SIG-M5 treated with dmso at 0.1 percent for 504 hours (cell line): ENCODE data around the gene TBC1D14.

ENCODE experiments used
- DNase-seq: peaks from one replicate; lab custom pipeline; 2025; ENCODE audit not compliant: unreplicated experiment; lab: John Stamatoyannopoulos, UW

The TBC1D14 gene

GRCh38 chr4:6944301-6945051 lies 34.9 kb downstream of the TBC1D14 start:
- DNase-seq = no peak

- DNase-seq = no peak
Observed at GRCh38 chr4:6945052-6945409, 35.4 kb downstream of the TBC1D14 start.

GRCh38 chr4:6946497-6946896 lies 36.9 kb downstream of the TBC1D14 start:
- no peak for DNase-seq

- no peak for DNase-seq
Observed at GRCh38 chr4:6948134-6948460, 38.5 kb downstream of the TBC1D14 start.

- DNase-seq = no peak
Observed at GRCh38 chr4:6951880-6952381, 42.3 kb downstream of the TBC1D14 start.

- DNase-seq = no peak
Observed at GRCh38 chr4:6953751-6954380, 44.2 kb downstream of the TBC1D14 start.

- no peak for DNase-seq
Observed at GRCh38 chr4:6955261-6955911, 45.8 kb downstream of the TBC1D14 start.

- DNase-seq = no peak
Observed at GRCh38 chr4:6956087-6956433, 46.4 kb downstream of the TBC1D14 start.

- no peak for DNase-seq
Observed at GRCh38 chr4:6956434-6957147, 47.0 kb downstream of the TBC1D14 start.

- DNase-seq = no peak
Observed at GRCh38 chr4:6957148-6957520, 47.5 kb downstream of the TBC1D14 start.

GRCh38 chr4:6957994-6958393 lies 48.4 kb downstream of the TBC1D14 start:
- DNase-seq = no peak

GRCh38 chr4:6959261-6959660 lies 49.6 kb downstream of the TBC1D14 start:
- DNase-seq = no peak

- DNase-seq = no peak
Observed at GRCh38 chr4:6960154-6960553, 50.5 kb downstream of the TBC1D14 start.

GRCh38 chr4:6960628-6961412 lies 51.2 kb downstream of the TBC1D14 start:
- DNase-seq = no peak

- no peak for DNase-seq
Observed at GRCh38 chr4:6961496-6962210, 52.0 kb downstream of the TBC1D14 start.

- DNase-seq = no peak
Observed at GRCh38 chr4:6962211-6963041, 52.8 kb downstream of the TBC1D14 start.

GRCh38 chr4:6963139-6963611 lies 53.5 kb downstream of the TBC1D14 start:
- no peak for DNase-seq

GRCh38 chr4:6964858-6965257 lies 55.2 kb downstream of the TBC1D14 start:
- no peak for DNase-seq

GRCh38 chr4:6965329-6965728 lies 55.7 kb downstream of the TBC1D14 start:
- no peak for DNase-seq
